Measurements from ENCODE around the gene CACNA2D3. TPM values are rescaled to one million over a fixed set of nuclear protein-coding genes. Genes with fewer than 3 reads are reported as not detected.

CACNA2D3 gene
- total RNA-seq, 2 donors from 2014 or later = 0.97 TPM; not detected in 1

GRCh38 chr3:54696313-54696712 lies 574.0 kb downstream of the CACNA2D3 start:
- H3K27ac Mint-ChIP-seq = no peak overlapping the region
- H3K4me3 ChIP-seq (ENCODE audit: low read length) = no peak overlapping the region
- H3K4me1 ChIP-seq (ENCODE audit: control insufficient read depth, insufficient read depth, low read length) = peaks cover 2% of the 10 kb centered on the region
- H3K27me3 ChIP-seq (ENCODE audit: control insufficient read depth, insufficient read depth, low read length, poor library complexity, severe bottlenecking) = no peaks in the 10 kb centered on the region
- H3K4me3 Mint-ChIP-seq = no peak overlapping the region
- no peak overlapping the region for H3K9ac ChIP-seq (ENCODE audit: extremely low read depth, low read length, poor library complexity, severe bottlenecking)
- 88 to 100% methylated on average over 1 to 3 of the region's 3 CpGs for WGBS, 2 experiments (ENCODE audit: insufficient coverage in 1 of 2, insufficient read length in 1 of 2)
- peak overlapping the region; percentile 98 for H3K27ac ChIP-seq (ENCODE audit: low read depth, low read length)
- peaks cover 16% of the 10 kb centered on the region for H3K4me1 Mint-ChIP-seq
- H3K36me3 Mint-ChIP-seq (ENCODE audit: low read depth) = no peaks in the 10 kb centered on the region
- H3K9me3 ChIP-seq (ENCODE audit: control insufficient read depth, low read length) = no peaks in the 10 kb centered on the region
- DNase-seq = no peak
- H3K9me3 Mint-ChIP-seq = no peaks in the 10 kb centered on the region
- TF ChIP-seq CTCF (conservative IDR thresholded peaks at IDR 0.05) = no peak
- no peaks in the 10 kb centered on the region for H3K36me3 ChIP-seq (ENCODE audit: control insufficient read depth, insufficient read depth, low read length)
- no peaks in the 10 kb centered on the region for H3K27me3 Mint-ChIP-seq (ENCODE audit: insufficient read depth)

GRCh38 chr3:54698054-54698453 lies 575.7 kb downstream of the CACNA2D3 start:
- H3K4me1 ChIP-seq (ENCODE audit: control insufficient read depth, insufficient read depth, low read length) = peaks cover 2% of the 10 kb centered on the region
- no peak overlapping the region for H3K4me3 ChIP-seq (ENCODE audit: low read length)
- peak overlapping the region; percentile 98 for H3K27ac ChIP-seq (ENCODE audit: low read depth, low read length)
- no peak for TF ChIP-seq CTCF (conservative IDR thresholded peaks at IDR 0.05)
- no peak for DNase-seq
- 30 to 61% methylated on average over 1 of the region's 1 CpG for WGBS, 2 experiments (ENCODE audit: insufficient coverage in 1 of 2, insufficient read length in 1 of 2)
- Mint-ChIP-seq H3K4me3 (no peak overlapping the region), H3K27me3 (ENCODE audit: insufficient read depth) (no peaks in the 10 kb centered on the region), H3K4me1 (peaks cover 12% of the 10 kb centered on the region), H3K27ac (no peak overlapping the region), H3K9me3 (no peaks in the 10 kb centered on the region), H3K36me3 (ENCODE audit: low read depth) (no peaks in the 10 kb centered on the region)
- H3K27me3 ChIP-seq (ENCODE audit: control insufficient read depth, insufficient read depth, low read length, poor library complexity, severe bottlenecking) = no peaks in the 10 kb centered on the region
- no peaks in the 10 kb centered on the region for H3K9me3 ChIP-seq (ENCODE audit: control insufficient read depth, low read length)
- no peaks in the 10 kb centered on the region for H3K36me3 ChIP-seq (ENCODE audit: control insufficient read depth, insufficient read depth, low read length)
- no peak overlapping the region for H3K9ac ChIP-seq (ENCODE audit: extremely low read depth, low read length, poor library complexity, severe bottlenecking)

GRCh38 chr3:54703923-54704322 lies 581.6 kb downstream of the CACNA2D3 start:
- no peak for TF ChIP-seq CTCF (conservative IDR thresholded peaks at IDR 0.05)

More at GRCh38 chr3:54703923-54704322, 581.6 kb downstream of the CACNA2D3 start:
- Mint-ChIP-seq H3K4me1 (peaks cover 4% of the 10 kb centered on the region), H3K4me3 (no peak overlapping the region), H3K27ac (peak overlapping the region; percentile 20), H3K27me3 (ENCODE audit: insufficient read depth) (no peaks in the 10 kb centered on the region), H3K36me3 (ENCODE audit: low read depth) (no peaks in the 10 kb centered on the region), H3K9me3 (no peaks in the 10 kb centered on the region)
- Histone ChIP-seq H3K27me3 (ENCODE audit: control insufficient read depth, insufficient read depth, low read length, poor library complexity, severe bottlenecking) (no peaks in the 10 kb centered on the region), H3K27ac (ENCODE audit: low read depth, low read length) (peak overlapping the region; percentile 83), H3K9me3 (ENCODE audit: control insufficient read depth, low read length) (no peaks in the 10 kb centered on the region), H3K36me3 (ENCODE audit: control insufficient read depth, insufficient read depth, low read length) (no peaks in the 10 kb centered on the region), H3K4me1 (ENCODE audit: control insufficient read depth, insufficient read depth, low read length) (no peaks in the 10 kb centered on the region), H3K9ac (ENCODE audit: extremely low read depth, low read length, poor library complexity, severe bottlenecking) (no peak overlapping the region), H3K4me3 (ENCODE audit: low read length) (no peak overlapping the region)
- WGBS, 2 experiments (ENCODE audit: insufficient coverage in 1 of 2, insufficient read length in 1 of 2) = 86 to 92% methylated on average over 1 of the region's 1 CpG
- no peak for DNase-seq

Measured in endodermal cell (in vitro differentiated cells).